Spleen (tissue), 11 donors: ENCODE results near the gene ZSWIM3. TPM values are rescaled to one million over a fixed set of nuclear protein-coding genes. Genes with fewer than 3 reads are reported as not detected.
A peak's percentile ranks its signal among the peaks of the same experiment; 100 is the strongest.

Experiments
- DNase-seq: peaks from one replicate; pipeline ENCODE4 v3.0.0-alpha.2; 2020
- H3K27ac ChIP-seq, 8 donors: fragments of 200-600 bp; sonication (generic) in 7 of 8; 1 replicate in 4 of 8; 2 replicates in 4 of 8; pipeline versions ENCODE4 v1.5.0 to v1.8.0; 2016 to 2021; ENCODE audit warnings: inconsistent platforms in 4 of 8, mild to moderate bottlenecking in 4 of 8, moderate library complexity in 1 of 8
- H3K27me3 ChIP-seq, 7 donors: fragments of 200-600 bp; sonication (generic) in 6 of 7; replicated peaks in 1 of 7; 1 replicate in 4 of 7; 2 replicates in 3 of 7; pipeline versions ENCODE4 v1.5.0 to v1.8.0; 2016 to 2021; ENCODE audit warnings: inconsistent platforms in 3 of 7, mild to moderate bottlenecking in 1 of 7
- H3K36me3 ChIP-seq, 6 donors: fragments of 200-600 bp; sonication (generic) in 5 of 6; 1 replicate in 4 of 6; 2 replicates in 2 of 6; pipeline versions ENCODE4 v1.5.0 to v1.8.0; 2016 to 2021; ENCODE audit warnings: inconsistent platforms in 2 of 6
- H3K4me1 ChIP-seq, 6 donors: fragments of 200-600 bp; sonication (generic) in 5 of 6; 1 replicate in 3 of 6; 2 replicates in 3 of 6; pipeline versions ENCODE4 v1.5.0 to v1.8.0; 2016 to 2021; ENCODE audit warnings: inconsistent platforms in 3 of 6
- H3K4me3 ChIP-seq, 8 donors: fragments of 200-600 bp; sonication (generic) in 7 of 8; 1 replicate in 4 of 8; 2 replicates in 4 of 8; pipeline versions ENCODE4 v1.5.0 to v1.8.0; 2016 to 2021; ENCODE audit warnings: inconsistent platforms in 4 of 8, mild to moderate bottlenecking in 4 of 8, moderate library complexity in 2 of 8
- H3K9me3 ChIP-seq, 8 donors: fragments of 200-600 bp; sonication (generic) in 7 of 8; 1 replicate in 4 of 8; 2 replicates in 4 of 8; pipeline versions ENCODE4 v1.5.0 to v1.8.0; 2016 to 2021; ENCODE audit warnings: inconsistent platforms in 4 of 8
- CTCF ChIP-seq, 11 experiments: fragments of 200-600 bp in 7 of 11; fragments of 450-650 bp in 4 of 11; sonication (generic) in 4 of 11; IDR thresholded peaks in 8 of 11; conservative IDR thresholded peaks in 3 of 11; 1 replicate in 7 of 11; 2 replicates in 4 of 11; pipeline versions ENCODE4 v1.4.0 to v1.8.0; 2016 to 2021; ENCODE audit warnings: antibody characterized with exemption in 11 of 11, inconsistent platforms in 4 of 11, mild to moderate bottlenecking in 1 of 11
- POLR2A ChIP-seq, 3 donors: fragments of 450-650 bp; IDR thresholded peaks; one replicate each; pipeline ENCODE4 v1.5.1; 2017; ENCODE audit warnings: antibody characterized with exemption in 3 of 3, mild to moderate bottlenecking in 1 of 3
- POLR2AphosphoS5 ChIP-seq, 3 donors: sonication (generic); formaldehyde crosslinking; IDR thresholded peaks; one replicate each; pipeline ENCODE4 v1.5.1; 2017; ENCODE audit warnings: antibody characterized with exemption in 3 of 3
- WGBS, 5 donors: extraction: QIAGEN DNeasy Blood & Tissue Kit in 3 of 5; methylation state at CpG; one replicate each; pipeline versions ENCODE4 v1.1.5 to v1.1.7; 2013 to 2018; 5-methylcytosine and 5-hydroxymethylcytosine counted together
- intact Hi-C: fragments of 100-400 bp; cut with DNase I; formaldehyde crosslinking; loops from one replicate; pipeline ENCODE4 v1.15.0; 2023; ENCODE audit warnings: low total_unique reads
- polyA plus RNA-seq, 3 donors: library from polyadenylated mRNA; stranded (reverse); fragments of 200-250 nt; gene quantifications; one replicate each; pipeline ENCODE4 v1.2.1, GENCODE V29; 2013
- total RNA-seq, 7 donors: library from RNA; depleted of rRNA in 3 of 7; stranded (reverse); fragments of >200 nt in 3 of 7; fragmentation: NEBNext Ultra II Directional in 4 of 7; extraction: Animal tissue kit (Norgen Biotek cat#: 25700) in 4 of 7; gene quantifications; one replicate each; pipeline versions ENCODE4 v1.1.0 to v1.2.1, GENCODE V29; 2016 to 2021
- donor health status: healthy with polysubstance abuse.
- donor health status: DM: no; HTN: no; CAD: no; lungs with moderate emphysema.
- donor health status: DM: no; HTN: no; CAD: no.
- donor health status: Bipolar disorder and iron deficiency.
- donor health status: healthy.
- donor health status: DM: no; HTN: no; CAD: no.
- donor health status: DM: yes; HTN: yes; CAD: no.

ZSWIM3 gene
- total and polyA plus RNA-seq, 10 donors, result 3.1 to 7.1 (median 5.1) TPM

GRCh38 chr20:45833030-45833882, 24.2 kb upstream of the ZSWIM3 start, which contains the start of gene SNX21:
Gene SNX21 (plus strand): TSS chr20:45833799. CDS start chr20:45833920, 121 bp downstream.
- WGBS, 5 donors, result 6 to 17% (median 6%) methylated on average over 11 to 35 of the region's 35 CpGs
- DNase-seq, result peak; percentile 92
- H3K27ac ChIP-seq, result peak within 1 kb of the TSS; percentile 64 to 93 (median 86)
- peak within 1 kb of the TSS; percentile 54 to 90 (median 68) for H3K4me3 ChIP-seq
- H3K4me1 ChIP-seq, result peaks cover 19 to 62% (median 45%) of the 10 kb centered on the region in 6 donors
- H3K27me3 ChIP-seq, result no peaks in the 10 kb centered on the region
- peak; percentile 51 to 70 (median 56) for TF ChIP-seq POLR2AphosphoS5 (IDR thresholded peaks at IDR 0.05)
- TF ChIP-seq POLR2A (IDR thresholded peaks at IDR 0.05), result peak in 1 of 3 donors; percentile 44
- TF ChIP-seq CTCF (IDR thresholded peaks at IDR 0.05 in 8 of 11, conservative IDR thresholded peaks at IDR 0.05 in 3 of 11), result no peak
- H3K9me3 ChIP-seq, result no peaks in the 10 kb centered on the region
- intact Hi-C loops, result no loop called here
- peaks cover 0 to 16% (median 3%) of the 10 kb centered on the region in 6 donors for H3K36me3 ChIP-seq

- WGBS, 5 donors, result 9 to 23% (median 13%) methylated on average over 22 to 71 of the region's 71 CpGs
- Histone ChIP-seq H3K9me3 (no peaks in the 10 kb centered on the region), H3K36me3 (peaks cover 0 to 20% (median 6%) of the 10 kb centered on the region in 6 donors), H3K27me3 (no peaks in the 10 kb centered on the region), H3K27ac (peak overlapping the region; percentile 64 to 93 (median 86)), H3K4me1 (peaks cover 19 to 62% (median 46%) of the 10 kb centered on the region in 6 donors), H3K4me3 (peak overlapping the region; percentile 54 to 90 (median 68))
- TF ChIP-seq CTCF (IDR thresholded peaks at IDR 0.05 in 8 of 11, conservative IDR thresholded peaks at IDR 0.05 in 3 of 11) (no peak), POLR2AphosphoS5 (IDR thresholded peaks at IDR 0.05) (peak; percentile 53 to 81 (median 72)), POLR2A (IDR thresholded peaks at IDR 0.05) (no peak)
- intact Hi-C loops, result no loop called here
- peak; percentile 90 for DNase-seq
Observed at GRCh38 chr20:45833883-45834796, 23.3 kb upstream of the ZSWIM3 start.

GRCh38 chr20:45834797-45835161, 22.6 kb upstream of the ZSWIM3 start:
- H3K4me3 ChIP-seq, result peak overlapping the region in 6 of 8 donors; percentile 66 to 90 (median 70)
- no peaks in the 10 kb centered on the region for H3K27me3 ChIP-seq
- no peaks in the 10 kb centered on the region for H3K9me3 ChIP-seq
- intact Hi-C loops, result no loop called here
- no peak for TF ChIP-seq CTCF (IDR thresholded peaks at IDR 0.05 in 8 of 11, conservative IDR thresholded peaks at IDR 0.05 in 3 of 11)
- peaks cover 0 to 21% (median 6%) of the 10 kb centered on the region in 6 donors for H3K36me3 ChIP-seq
- peaks cover 19 to 65% (median 47%) of the 10 kb centered on the region in 6 donors for H3K4me1 ChIP-seq
- peak overlapping the region in 7 of 8 donors; percentile 81 to 93 (median 87) for H3K27ac ChIP-seq
- DNase-seq, result peak; percentile 72
- 77 to 90% (median 86%) methylated on average over 12 to 14 of the region's 14 CpGs for WGBS, 5 donors
